Stimulated activated CD8-positive, alpha-beta memory T cell treated with anti-CD3 and anti-CD28 coated beads, Interleukin-2, amount 100 ng/mL, for 48 hours (primary cell): ENCODE measurements around the gene SUSD5.

ENCODE experiments used
- DNase-seq, 2 donors: peaks; one replicate each; pipeline ENCODE4 v3.0.0-alpha.2; 2020; ENCODE audit warnings: low read depth in 2 of 2

SUSD5 gene

GRCh38 chr3:33218446-33219174 lies at the start of gene SUSD5:
Gene SUSD5, minus strand, starts transcription at chr3:33218810. Its CDS starts 13 bp downstream, at chr3:33218797.
- no peak for DNase-seq

DNA sequence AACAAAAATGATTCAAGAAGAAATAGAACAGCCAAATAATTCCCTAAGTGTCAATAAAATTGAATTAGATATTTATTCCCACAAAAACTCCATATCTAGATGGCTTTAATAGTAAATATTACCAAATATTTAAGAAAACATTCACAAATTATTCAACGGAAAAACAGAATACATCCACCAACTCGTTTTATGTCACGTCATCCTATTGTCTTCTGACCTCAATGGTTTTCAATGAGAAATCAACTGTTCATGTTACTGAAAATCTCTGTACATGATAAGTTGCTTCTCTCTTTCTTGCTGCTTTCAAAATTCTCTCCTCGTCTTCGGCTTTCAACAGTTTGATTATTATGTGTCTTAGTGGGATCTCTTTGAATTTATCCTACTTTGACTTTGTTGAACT lies 41.5 kb upstream of the SUSD5 start:
- DNase-seq: no peak

GRCh38 chr3:33256249-33256648 lies 37.6 kb upstream of the SUSD5 start:
- DNase-seq: no peak

- DNase-seq: no peak
Measured at GRCh38 chr3:33250712-33251111, 32.1 kb upstream of the SUSD5 start.

DNA sequence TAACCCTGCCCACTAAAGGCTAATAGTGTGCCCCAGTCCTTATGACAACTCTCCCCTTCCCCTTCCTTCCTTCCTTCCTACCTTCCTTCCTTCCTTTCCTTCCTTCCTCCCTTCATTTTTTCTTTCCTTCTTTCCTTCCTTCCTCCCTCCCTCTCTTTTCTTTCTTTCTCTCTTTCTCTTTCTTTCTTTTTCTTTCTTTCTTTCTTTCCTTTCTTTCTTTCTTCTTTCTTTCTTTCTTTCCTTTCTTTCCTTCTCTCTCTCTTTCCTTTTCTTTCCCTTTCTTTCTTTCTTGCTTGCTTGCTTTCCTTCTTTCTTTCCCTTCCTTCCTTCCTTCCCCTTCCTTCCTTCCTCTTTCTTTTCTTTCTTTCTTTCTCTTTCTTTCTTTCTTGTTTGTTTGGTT lies 28.2 kb upstream of the SUSD5 start:
- no peak for DNase-seq

- DNase-seq: no peak
Measured at GRCh38 chr3:33240261-33240660, 21.7 kb upstream of the SUSD5 start.

- no peak for DNase-seq
Measured at GRCh38 chr3:33238923-33239322, 20.3 kb upstream of the SUSD5 start.

GRCh38 chr3:33237439-33237838 lies 18.8 kb upstream of the SUSD5 start:
- no peak for DNase-seq

DNA sequence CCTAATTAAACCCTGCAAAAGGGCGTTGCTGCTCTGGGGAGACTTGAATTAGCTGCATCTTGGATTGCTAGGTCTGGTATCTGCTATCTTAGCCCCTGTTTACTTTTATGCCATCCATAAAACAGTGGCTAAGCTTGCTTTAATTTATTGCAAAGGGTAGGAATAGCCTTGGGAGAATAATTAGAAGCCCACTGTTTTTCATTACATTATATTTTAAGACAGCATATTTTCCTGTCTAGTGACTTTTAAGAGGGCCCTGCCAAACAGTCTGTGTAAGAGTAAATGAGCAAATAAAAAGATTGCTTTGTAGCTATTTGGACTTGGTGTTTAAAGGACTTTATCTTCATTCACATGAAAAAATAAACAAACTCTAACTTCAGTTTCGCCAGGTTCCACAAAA lies 17.4 kb upstream of the SUSD5 start:
- no peak for DNase-seq

GRCh38 chr3:33233884-33234283 lies 15.3 kb upstream of the SUSD5 start:
- DNase-seq: no peak

DNA sequence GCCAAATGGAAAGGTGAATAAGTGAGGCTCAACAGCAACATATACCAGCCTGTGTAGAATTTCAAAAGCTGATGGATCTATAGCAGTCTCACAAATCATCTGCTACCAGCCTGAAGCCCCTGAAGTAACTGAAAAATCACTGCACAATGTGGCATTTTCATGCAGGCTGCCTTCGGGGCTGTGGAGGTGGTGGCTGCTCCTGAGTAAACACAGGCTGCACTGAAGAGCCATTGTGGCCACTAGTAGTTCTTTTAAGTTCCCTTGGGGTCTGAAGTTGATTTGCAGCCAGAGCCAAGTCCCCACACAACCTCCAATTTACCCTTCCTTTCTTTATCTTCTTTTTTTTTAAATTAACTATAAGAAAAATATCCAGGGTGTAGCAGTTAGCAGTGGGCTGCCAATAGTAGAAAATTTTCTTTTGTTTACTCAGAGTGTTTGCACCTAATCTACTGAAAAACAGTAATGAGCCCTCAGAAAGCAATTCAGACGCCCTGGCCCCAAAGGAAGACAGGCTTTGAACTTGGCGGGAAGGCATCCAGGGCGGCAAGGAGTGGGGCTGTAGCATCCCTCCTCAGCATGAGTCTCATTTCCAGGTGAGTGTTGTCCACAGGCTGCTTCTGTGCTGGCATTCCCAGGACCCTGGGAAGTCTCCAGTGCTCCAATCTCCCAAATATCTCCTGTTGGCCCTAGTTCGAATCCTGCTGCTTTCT lies 13.3 kb upstream of the SUSD5 start:
- no peak for DNase-seq

GRCh38 chr3:33229947-33230346 lies 11.3 kb upstream of the SUSD5 start:
- DNase-seq: no peak

- DNase-seq: no peak
Measured at GRCh38 chr3:33229066-33229465, 10.5 kb upstream of the SUSD5 start.

DNA sequence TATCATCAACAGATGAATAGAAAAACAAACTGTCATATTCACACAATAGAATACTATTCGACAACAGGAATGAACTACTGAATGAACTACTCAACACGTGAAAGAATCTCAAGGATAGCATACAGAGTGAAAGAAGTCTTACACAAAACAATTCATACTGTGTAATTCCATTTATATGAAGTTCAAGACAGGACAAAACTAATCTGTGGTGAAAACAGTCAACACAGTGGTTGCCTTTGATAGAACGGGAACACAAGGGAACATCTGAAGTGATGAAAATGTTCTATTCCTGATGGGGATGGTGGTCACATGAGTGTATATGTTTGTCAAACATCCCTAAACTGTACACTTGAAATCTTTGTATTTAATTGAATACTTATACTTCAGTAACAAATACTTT lies 2.6 kb upstream of the SUSD5 start:
- no peak for DNase-seq

- no peak for DNase-seq
Measured at GRCh38 chr3:33219175-33219487, 521 bp upstream of the SUSD5 start.

DNA sequence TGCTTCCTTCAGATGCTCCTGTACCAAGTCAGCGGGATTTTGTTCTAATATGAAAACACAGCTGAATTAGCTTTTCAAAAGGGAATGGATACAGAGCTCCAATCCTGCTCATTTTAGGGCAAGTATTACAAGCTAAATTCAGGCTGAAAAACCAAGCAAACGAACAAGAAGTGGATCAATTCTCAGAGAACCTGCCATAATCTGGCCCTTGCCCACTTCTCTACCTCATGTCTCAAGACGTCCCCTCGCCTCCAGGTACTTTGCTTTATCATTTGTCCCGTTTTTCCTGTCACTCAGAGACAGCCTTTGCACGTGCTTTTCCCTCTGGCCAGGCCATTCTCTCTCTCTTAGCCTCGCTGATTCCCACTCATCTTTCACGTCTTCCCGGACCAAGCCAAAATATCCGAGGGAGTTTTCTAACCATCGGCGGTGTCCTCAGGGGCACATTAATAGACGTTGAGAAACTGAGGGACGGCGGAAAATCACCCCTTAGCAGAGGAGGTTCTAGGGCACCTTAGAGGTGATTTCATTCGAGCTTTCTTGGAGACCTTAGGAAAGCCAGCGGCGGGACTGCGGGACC lies 654 bp downstream of the SUSD5 start:
- DNase-seq: no peak

GRCh38 chr3:33215739-33216138 lies 2.9 kb downstream of the SUSD5 start:
- no peak for DNase-seq

- DNase-seq: no peak
Measured at GRCh38 chr3:33212406-33212805, 6.2 kb downstream of the SUSD5 start.

DNA sequence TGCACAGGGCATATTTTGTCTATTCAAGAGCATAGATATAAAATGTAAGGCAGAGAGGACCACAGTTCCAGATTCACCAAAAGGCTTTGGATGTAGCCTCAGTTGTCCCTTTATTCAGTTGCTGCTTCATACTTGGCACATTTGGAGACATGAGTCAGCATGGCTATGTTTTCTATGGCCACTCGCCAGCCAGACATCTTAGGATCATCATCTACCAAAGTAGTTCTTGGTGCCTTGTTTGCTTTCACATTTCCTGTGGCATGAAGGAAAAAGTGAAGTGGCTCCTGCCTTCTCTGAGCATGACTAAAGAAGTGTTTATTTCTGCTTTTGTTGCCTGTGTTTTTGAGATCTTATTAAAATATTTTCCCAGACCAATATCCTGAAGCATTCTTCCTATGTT lies 7.2 kb downstream of the SUSD5 start:
- DNase-seq: no peak

DNA sequence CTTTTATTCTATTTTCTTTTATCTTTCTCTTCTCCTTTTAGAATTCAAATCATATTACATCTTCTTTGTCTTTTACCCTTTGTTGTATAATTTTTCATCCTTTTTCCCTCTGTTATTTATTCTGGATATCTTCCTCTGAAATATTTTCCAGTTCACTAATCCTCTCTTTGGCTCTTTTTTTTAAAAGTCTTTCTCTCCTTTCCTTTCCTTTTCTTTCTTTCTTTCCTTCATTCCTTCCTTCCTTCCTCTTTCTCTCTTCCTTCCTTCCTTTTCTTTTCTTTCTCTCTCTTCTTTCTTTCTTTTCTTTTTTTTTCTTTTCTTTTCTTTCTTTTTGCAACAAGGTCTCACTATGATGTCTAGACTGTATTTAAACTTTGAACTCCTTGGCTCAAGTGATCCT lies 9.3 kb downstream of the SUSD5 start:
- DNase-seq: no peak

DNA sequence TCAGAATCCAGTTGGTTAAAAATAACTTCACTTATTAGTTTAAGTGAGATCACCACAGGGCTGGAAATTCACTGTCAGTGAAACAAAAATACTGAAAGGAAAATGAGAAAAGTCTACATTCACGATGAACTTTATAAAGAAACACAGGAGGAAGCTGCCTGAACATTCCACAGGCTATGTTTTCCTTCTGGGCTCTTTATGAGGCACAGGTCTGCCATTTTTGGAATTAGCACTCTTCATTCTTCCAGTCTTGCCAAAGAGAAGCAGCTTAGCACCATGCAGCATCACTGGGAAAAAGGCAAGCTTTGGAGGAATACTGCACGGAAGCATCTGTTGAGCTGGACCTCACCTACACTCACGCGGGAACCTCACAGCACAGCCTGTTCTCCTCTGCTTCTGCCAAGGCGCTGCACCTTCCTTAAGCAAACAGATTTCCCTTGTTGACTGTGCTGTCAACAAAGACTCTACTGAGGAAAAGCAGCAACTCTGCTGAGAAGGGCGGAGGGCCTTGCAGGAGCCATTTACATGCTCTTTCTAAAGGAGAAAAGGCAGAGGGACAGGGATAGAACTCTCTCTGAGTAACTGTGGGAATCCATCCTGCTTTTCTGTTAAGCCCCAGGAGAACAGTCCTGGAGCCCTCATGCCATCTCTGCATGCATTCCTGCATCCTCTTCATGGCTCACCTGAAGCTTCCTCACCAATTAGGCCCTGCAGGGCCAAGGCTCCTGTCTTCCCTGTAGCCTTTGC lies 15.7 kb downstream of the SUSD5 start:
- no peak for DNase-seq

GRCh38 chr3:33201195-33201594 lies 17.4 kb downstream of the SUSD5 start:
- no peak for DNase-seq

- DNase-seq: no peak
Measured at GRCh38 chr3:33196538-33196937, 22.1 kb downstream of the SUSD5 start.
